Measurements from ENCODE around the gene PCCB.

GRCh38 chr3:136336329-136337100 is 86.4 kb downstream of the PCCB start:
- TF ChIP-seq, protein P1, sequence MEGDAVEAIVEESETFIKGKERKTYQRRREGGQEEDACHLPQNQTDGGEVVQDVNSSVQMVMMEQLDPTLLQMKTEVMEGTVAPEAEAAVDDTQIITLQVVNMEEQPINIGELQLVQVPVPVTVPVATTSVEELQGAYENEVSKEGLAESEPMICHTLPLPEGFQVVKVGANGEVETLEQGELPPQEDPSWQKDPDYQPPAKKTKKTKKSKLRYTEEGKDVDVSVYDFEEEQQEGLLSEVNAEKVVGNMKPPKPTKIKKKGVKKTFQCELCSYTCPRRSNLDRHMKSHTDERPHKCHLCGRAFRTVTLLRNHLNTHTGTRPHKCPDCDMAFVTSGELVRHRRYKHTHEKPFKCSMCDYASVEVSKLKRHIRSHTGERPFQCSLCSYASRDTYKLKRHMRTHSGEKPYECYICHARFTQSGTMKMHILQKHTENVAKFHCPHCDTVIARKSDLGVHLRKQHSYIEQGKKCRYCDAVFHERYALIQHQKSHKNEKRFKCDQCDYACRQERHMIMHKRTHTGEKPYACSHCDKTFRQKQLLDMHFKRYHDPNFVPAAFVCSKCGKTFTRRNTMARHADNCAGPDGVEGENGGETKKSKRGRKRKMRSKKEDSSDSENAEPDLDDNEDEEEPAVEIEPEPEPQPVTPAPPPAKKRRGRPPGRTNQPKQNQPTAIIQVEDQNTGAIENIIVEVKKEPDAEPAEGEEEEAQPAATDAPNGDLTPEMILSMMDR (IDR thresholded peaks at IDR 0.05), result no peak
- no peak for TF ChIP-seq POLR2A (IDR thresholded peaks at IDR 0.05)
